PFSK-1 (cell line): Measurements from ENCODE around the gene RORB.

ENCODE experiments used
- POLR2AphosphoS5 ChIP-seq: IDR thresholded peaks from 2 replicates; pipeline ENCODE4 v1.6.1; 2012; ENCODE audit warnings: low read depth, mild to moderate bottlenecking, control low read depth, low read length, moderate library complexity
- TAF1 ChIP-seq: IDR thresholded peaks from 2 replicates; pipeline ENCODE4 v1.6.1; 2012; ENCODE audit warnings: low read length, control low read depth, borderline replicate concordance; ENCODE audit not compliant: insufficient read depth

GRCh38 chr9:74533253-74533652, 36.1 kb downstream of the RORB start:
- no peak for TF ChIP-seq POLR2AphosphoS5
- TF ChIP-seq TAF1, result no peak
